HG02852 (cell line): Measurements from ENCODE around the gene SURF4.

ENCODE experiments used
- ATAC-seq: cut with Tn5 transposase; IDR thresholded peaks from one replicate; pipeline ENCODE4 v1.9.1; 2021; ENCODE audit warnings: mild to moderate bottlenecking, moderate library complexity; ENCODE audit not compliant: unreplicated experiment

Gene SURF4

GRCh38 chr9:133353548-133353947, 22.3 kb downstream of the SURF4 start:
- ATAC-seq: no peak

DNA sequence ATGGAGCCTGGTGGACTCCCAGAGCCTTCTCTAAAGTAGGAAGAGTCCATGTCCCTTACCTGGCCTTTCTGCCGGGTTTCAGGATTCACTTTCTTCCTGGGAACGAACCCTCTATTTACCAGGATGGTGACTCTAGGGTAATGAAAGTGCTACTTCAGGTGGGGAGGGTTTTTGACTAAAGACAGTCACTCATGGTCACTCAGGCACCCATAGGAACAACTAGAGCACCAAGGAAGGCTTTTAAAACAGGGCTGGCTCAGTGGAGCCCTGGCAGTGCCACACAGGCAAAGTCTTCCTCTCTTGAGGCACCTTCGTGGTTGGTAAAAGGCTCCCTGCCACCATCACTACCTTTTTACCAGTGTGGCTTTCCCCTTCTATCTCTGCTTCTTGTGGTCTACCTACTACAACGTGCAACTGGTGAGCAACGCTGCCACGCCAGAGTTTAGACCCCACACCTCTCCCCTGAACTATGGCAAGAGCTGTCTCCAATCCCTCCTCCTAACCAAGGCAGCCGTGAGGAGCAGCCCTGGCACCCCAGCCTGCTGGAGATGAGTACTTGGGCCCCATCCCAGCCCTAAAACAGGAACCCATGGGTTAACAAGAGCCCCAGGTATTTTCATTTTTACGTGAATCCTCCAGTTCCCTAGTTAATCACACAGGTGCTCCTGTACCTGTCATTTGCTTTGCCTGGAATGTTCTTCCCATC, 23.1 kb downstream of the SURF4 start:
- no peak for ATAC-seq

GRCh38 chr9:133351908-133352634, 23.8 kb downstream of the SURF4 start:
- no peak for ATAC-seq

GRCh38 chr9:133351526-133351907, 24.3 kb downstream of the SURF4 start:
- ATAC-seq: no peak

DNA sequence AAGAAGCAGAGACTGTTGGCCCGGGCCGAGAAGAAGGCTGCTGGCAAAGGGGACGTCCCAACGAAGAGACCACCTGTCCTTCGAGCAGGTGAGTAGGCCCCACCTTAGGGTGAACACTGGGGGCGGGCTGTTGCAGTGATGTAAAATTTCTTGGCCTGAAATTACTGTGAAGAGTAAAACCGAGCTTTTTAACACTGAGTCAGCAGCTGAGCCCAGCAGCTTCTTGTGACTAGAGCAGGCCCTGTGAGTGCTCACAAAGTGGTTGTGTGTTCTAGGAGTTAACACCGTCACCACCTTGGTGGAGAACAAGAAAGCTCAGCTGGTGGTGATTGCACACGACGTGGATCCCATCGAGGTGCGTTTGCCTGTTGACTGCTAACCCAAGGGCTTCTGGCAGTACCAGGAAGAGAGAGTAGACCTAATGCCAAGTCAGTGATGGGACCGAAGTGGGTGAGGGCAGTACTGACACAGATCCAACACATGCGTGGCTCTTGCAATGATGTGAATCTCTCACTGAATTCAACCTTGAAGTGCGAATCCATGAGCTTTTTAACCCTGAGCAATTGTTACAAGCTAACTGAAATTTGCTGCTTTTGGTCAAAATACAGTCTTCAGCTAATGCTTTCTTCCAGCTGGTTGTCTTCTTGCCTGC, 25.8 kb downstream of the SURF4 start:
- ATAC-seq: no peak

- no peak for ATAC-seq
Observed at GRCh38 chr9:133348718-133349573, 26.9 kb downstream of the SURF4 start.

- peak; percentile 61 for ATAC-seq
Observed at GRCh38 chr9:133347985-133348717, 27.7 kb downstream of the SURF4 start, which contains the start of the genes MED22 and RPL7A. TSS of gene MED22 (minus strand) at chr9:133348131. CDS start at chr9:133346662, 1,469 bp downstream. TSS of gene RPL7A (plus strand) at chr9:133348218. CDS start at chr9:133348244, 26 bp downstream.

GRCh38 chr9:133347515-133347984, 28.3 kb downstream of the SURF4 start:
- ATAC-seq: peak; percentile 32

DNA sequence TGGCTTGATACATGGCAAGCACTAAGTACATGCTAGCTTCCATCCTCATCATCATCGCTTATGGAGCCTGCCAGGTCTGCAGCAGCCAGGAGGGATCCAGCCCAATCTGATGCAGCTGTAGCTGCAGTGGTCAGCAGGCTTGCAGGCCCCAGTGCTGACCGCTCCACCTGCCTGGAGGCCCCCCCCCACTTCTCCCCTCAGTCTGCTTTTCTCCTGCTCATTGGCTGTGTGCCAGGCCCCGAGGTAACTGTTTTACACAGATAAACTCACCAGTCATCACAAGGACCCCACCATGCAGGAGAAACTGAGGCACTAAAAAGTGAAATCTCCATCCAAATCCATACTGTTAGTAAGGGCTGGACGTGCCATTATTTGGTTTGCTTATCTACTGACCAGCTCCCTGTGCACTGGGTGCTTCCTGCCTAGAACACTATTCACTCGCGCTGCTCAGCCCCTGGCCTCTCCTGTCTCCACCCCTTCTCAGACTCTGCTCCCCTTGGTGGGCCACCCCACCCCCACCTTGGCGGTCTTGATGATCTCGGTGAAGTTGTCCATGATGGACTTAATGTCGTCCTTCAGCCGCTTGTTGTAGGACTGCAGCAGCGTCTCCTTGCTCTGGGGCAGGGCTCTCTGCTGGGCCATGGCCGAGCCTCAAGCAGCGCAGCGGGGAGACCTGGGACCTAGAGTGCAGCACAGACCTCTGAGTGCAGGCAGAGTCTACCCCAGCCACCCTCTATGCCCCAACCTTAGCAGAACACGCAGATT, 29.7 kb downstream of the SURF4 start:
- ATAC-seq: no peak

- ATAC-seq: no peak
Observed at GRCh38 chr9:133345596-133345995, 30.3 kb downstream of the SURF4 start.

GRCh38 chr9:133344979-133345378, 30.9 kb downstream of the SURF4 start:
- no peak for ATAC-seq

- ATAC-seq: no peak
Observed at GRCh38 chr9:133344071-133344470, 31.8 kb downstream of the SURF4 start.

- ATAC-seq: no peak
Observed at GRCh38 chr9:133342570-133342969, 33.3 kb downstream of the SURF4 start.

- ATAC-seq: no peak
Observed at GRCh38 chr9:133342069-133342406, 33.8 kb downstream of the SURF4 start.

- no peak for ATAC-seq
Observed at GRCh38 chr9:133341369-133342068, 34.3 kb downstream of the SURF4 start.

GRCh38 chr9:133340916-133341315, 34.9 kb downstream of the SURF4 start:
- no peak for ATAC-seq

DNA sequence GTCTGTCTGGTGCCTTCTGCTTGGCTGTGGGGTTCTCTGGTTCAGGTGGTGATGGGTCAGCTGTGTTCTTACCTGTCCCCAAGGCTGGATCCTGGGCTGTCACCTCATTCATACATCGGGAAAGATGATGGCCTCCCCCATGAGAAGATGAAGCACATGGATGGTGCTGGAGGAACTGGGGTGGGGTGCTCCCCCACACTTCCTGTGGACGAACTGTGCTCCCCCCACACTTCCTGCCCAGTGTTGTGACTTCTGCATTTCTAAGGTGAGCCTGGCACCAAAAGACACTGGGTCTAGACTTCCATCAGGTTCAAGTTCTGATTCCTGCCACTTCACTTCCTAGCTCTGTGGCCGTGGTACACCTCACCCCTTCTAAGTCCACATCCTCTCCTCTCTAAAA, 35.6 kb downstream of the SURF4 start:
- no peak for ATAC-seq

DNA sequence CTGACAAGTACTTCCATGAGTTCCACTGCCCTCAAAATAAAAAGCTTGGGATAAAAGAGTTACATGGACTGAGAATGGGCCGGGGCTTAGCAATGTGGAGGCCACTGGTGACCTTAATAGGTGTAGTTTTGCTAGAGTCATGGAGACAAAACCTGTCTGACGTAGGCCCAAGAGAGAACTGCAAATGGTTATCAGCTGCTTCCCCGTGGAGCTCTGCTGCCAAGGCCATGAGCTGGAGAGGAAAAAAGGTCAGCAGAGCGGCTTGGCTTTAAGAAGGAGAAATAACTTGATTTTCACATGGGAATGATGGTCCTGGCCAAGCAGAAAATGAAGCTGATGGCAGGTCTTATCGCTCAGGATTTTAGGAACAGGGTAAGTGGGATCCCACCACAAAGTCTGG, 36.2 kb downstream of the SURF4 start:
- no peak for ATAC-seq
